SK-N-DZ (cell line): ENCODE measurements around the gene XPNPEP3.
A peak's percentile ranks its signal among the peaks of the same experiment; 100 is the strongest.
"Not testable (repeated sequence)": the region's sequence is repeated elsewhere in the genome, so short reads cannot be mapped to it uniquely, and the experiment has no call there.

Experiments
- DNase-seq: peaks from one replicate; pipeline ENCODE4 v3.0.0-alpha.2; 2015; ENCODE audit warnings: low spot score

The XPNPEP3 gene

DNA sequence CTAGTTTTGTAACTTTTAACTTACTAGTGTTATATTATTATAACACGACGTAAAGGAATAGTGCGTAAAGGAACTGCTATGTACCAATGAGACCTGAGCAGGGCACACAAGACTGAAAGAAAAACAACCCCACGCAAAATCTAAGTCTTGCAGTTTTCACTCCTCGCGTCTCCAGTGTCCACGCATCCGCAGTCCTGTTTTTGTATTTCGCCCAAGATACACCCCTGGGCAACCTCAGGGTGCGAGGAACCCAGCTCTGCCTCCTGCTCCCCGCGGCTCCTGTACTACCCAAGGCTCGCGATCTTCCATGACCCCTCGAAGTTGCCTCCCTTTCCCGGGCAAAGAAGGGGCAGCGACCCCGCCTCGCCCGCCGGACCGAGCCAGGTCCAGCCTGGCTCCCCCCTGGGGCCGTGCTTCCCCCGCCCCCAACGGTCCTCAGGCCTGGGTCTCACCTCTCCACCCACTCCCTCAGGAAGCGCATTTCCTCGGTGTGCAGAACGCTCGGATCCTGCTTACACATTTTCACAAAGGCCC lies 902 bp upstream of the XPNPEP3 start:
- peak; percentile 46 for DNase-seq

DNA sequence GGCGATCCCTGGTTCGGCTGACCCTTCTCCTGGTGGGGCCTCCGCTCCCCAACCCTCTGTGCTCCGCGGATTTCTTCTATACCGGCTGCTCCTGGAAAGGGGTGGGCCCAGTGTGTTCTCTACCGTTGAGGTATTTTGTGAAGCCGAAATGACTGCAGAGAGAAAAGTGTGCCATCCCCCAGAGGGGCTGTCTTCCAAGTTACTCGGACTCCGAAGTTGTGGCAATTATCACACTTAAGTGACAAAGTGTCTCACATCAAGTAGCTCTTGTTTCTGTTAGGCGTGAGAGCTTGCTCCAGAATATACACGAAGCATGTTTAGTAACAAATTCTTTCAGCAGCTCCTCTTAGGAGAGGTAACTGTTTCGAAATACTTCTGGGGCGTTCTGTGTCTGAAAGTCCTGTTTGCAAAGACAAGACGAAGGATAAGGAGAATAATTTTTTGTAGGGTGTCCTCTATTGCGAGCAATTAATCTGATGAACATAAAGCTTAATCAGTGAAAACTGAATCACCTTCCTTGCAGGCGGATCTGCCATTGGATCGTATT lies 434 bp downstream of the XPNPEP3 start:
- no peak for DNase-seq

DNA sequence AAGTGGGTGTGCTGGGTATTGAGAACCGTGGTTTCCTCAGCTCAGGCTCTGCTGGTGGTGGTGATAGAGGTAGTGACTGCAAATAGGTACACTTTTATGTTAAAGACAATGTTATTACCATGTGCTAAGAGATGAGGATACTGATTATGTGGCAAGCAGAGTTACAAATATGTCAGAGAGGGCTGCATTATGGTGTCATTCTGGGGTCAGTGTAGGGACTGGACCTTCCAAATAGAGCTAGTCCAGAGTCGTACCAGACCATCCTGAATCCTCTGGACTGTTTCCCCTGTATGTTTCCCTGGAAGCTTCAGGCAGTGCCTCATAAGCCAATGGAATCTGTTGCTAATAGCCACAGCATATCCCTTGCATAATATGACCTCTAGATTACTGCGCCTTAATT lies 5.1 kb downstream of the XPNPEP3 start, which contains the start of gene DNAJB7:
Gene DNAJB7, minus strand, starts transcription at position 101 of the 400 bp plus-strand sequence. CDS start 119 bp downstream, outside the sequence.
- DNase-seq, result no peak

DNA sequence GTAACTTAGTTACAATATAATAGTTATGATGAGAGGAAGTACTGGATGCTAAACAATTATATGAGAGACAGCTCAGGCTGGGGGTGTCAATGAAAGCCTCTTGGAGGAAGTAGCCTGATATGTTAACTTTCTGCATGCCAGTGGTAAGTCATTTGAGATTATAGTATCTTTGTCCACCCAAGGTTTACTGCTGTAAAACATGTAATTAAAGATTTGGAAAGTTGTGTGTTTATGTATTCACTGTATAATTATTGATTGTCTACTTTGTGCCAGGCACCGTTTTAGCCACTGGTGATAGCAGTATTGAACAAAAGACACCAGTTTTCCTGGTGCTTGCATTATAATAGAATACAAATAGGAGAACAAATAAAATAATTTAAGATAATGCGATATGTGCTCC lies 5.6 kb downstream of the XPNPEP3 start:
- no peak for DNase-seq

DNA sequence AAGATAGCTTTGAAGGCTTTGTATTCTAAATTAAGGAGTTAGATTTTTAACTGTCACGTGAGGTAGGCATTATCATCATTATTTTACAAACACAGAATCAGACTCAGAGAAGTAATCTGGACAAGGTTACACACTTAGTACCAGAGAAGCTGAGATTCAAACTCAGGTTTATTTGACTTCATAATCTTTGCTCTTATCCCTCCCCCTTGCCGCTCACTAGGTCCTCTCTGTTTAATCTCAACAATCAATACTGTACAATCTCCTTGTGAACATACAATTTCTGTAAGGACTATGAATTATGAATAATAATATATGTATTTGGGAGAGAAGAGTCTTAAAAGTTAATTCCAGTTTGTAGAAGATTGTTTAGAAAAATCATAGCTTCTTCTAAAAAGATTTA lies 10.2 kb downstream of the XPNPEP3 start:
- DNase-seq, result no peak

DNA sequence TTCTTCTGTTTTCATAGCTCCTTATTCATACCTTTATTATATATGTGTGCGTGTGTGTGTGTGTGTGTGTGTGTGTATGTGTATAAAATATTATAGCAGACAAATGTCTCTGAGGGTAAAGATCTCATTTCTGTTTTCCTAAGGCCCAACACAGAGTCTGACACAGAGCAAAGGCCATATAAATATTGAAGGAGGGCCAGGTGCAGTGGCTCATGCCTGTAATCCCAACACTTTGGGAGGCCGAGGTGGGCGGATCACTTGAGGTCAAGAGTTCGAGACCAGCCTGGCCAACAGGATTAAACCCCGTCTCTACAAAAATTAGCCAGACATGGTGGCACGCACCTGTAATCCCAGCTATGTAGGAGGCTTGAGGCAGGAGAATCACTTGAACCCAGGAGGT lies 11.4 kb downstream of the XPNPEP3 start:
- not testable (repeated sequence) for DNase-seq

DNA sequence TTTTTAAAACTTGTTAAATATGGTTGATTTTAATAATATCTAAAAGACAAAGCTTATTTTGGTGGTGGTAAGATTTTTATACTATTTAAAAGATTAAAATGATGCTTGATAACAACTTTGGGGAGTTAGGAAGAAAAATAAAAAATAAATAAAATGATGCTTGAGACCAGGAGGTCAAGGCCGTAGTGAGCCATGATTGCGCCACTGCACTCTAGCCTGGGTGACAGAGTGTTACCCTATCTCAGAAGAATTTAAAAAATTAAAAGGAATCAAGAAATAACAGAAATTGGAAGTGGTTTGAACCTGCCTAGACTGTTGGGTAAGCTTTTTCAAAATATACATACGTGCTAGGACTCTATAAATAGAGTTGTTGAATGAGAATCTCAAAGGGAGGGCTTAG lies 17.1 kb downstream of the XPNPEP3 start:
- DNase-seq, result no peak

DNA sequence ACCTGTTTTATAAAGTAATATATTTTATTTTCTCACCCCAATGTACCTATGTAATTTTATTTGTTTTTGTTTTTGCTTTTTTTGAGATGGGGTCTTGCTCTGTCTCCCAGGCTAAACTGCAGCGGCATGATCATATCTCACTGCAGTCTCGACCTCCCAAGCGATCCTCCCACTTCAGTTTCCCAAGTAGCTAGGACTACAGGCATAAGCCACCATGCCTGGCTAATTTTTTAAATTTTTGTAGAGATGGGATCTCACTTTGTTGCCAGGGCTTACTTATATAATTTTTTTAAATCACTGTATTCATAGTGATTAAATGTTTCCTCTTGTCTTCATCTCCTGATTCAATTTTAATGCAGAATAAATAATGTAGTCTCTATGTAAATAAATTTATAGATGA lies 18.2 kb downstream of the XPNPEP3 start:
- no peak for DNase-seq

DNA sequence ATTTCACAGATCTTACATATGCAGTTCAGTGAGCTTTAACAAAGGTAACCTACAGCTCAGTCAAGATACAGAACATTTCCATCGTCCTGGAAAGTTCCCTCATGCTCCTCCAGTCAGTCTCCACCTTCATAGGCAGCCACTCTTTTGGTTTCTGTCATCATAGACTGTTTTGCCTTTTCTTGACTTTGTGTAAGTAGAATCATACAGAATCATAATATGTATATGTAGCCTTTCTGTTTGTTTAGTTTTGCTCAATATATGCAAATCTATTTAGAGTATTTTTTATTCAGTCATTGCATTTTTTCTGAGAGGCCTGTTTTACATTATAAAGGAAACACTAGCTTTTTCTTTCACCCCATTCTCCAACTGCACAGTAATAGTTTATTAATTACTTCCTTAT lies 20.0 kb downstream of the XPNPEP3 start:
- DNase-seq, result no peak

DNA sequence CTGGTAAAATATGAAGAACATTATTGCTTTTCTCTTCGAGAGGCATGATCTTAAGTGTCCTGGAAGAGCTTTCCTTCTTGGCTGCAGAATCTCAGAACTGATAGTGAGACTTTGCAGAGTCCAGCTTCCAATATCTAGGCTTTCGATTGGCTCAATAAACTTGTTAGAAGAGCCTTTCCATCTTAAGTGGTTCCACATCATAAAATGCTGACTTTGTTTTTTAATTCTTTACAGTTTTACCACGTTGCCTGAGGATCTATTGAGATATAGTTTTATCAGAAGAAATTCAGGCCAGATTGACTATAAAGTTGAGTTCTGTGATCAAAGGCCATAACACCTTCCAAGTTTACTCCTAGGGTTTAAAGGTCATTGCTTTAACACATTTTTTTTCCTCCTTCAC lies 20.5 kb downstream of the XPNPEP3 start:
- DNase-seq, result no peak

DNA sequence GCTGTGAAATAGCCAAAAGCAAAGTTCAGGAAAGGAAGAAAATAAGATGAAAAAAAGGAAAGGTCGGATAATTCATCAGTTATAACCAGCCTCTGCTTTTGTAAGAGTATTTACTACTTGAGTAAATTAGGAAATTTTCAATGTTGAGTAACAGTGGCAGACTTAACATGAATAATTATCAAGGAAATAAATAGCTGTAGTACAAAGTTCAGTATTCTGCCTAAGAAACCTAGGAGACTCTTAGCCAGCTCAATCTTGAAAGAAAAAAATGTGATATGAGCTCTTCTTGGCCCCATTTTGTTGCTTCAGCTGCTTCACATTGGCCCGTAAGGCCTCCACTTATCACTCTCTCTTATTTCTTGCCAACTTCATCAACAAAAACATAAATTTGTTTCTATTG lies 22.0 kb downstream of the XPNPEP3 start:
- DNase-seq, result no peak

DNA sequence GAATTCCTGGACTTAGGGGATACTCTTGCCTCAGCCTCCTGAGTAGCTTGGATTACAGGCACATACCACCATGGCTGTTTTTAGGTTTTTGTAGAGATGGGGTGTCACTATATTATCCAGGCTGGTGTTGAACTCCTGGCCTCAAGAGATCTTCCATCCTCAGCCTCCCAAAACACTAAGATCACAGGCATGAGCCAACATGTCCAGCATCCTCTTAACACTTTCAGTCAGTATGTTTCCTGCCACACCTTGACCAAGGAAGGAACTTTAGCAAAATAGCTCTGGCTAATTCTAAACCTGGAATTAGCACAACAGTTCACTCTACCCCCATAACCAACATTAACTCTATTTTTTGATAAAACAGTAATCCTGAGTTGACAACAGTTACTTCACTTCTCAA lies 32.2 kb downstream of the XPNPEP3 start:
- DNase-seq, result no peak

DNA sequence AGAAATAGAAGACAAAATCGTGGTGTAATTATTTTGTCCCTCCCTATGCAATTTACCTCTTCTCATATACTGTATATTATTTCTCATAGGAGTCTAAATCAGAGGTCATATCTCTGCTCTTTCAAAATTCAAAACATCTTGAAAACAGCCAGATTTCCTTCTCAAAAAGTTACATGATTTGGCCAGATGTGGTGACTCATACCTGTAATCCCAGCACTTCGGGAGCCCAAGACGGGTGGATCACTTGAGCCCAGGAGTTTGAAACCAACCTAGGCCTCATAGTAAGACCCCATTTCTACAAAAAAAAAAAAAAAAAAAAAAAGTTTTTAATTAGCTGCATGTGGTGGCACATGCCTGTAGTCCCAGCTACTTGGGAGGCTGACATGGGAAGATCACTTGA lies 33.9 kb downstream of the XPNPEP3 start:
- no peak for DNase-seq

DNA sequence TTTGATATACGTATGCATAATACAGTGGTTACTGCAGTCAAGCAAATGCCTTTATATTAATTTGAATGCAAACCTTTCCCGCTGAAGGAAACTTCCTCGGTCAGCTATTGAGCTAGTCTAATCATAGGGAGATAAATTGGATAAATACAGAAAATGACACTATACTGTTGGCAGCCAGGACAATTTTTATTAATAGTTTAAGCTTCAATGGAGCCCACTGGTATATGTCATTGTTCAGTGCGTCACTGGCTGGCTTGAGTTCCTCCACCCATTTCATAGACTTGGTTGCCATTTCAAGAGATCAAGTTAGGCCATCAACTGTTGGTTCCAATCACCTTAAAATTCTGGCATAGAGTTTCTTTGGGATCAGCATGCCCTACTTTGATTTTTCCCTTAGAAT lies 37.5 kb downstream of the XPNPEP3 start:
- no peak for DNase-seq

DNA sequence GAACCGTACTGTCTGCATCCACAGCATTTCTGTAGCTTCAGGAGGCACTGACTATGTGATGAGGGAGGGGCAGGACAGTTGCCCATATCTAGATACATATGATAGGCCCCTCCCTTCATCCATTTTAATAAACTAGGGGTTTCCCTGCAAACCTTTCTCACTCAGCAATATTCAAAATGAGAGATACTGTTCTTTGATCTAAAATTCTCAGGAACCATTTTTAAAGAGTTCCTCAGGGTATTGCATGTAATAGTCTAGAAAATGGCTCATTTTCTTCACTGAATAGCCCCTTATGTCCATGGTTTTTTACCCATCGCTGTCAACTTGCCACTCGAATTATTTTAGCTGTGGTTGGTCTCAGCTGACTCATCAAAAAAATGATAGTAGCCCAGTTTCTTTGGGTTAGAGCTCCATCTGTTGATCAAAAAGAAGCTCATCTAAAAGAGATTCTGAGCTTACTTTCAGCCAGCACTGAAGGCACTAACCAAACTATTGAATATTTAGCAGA lies 42.0 kb downstream of the XPNPEP3 start:
- DNase-seq, result peak; percentile 23

DNA sequence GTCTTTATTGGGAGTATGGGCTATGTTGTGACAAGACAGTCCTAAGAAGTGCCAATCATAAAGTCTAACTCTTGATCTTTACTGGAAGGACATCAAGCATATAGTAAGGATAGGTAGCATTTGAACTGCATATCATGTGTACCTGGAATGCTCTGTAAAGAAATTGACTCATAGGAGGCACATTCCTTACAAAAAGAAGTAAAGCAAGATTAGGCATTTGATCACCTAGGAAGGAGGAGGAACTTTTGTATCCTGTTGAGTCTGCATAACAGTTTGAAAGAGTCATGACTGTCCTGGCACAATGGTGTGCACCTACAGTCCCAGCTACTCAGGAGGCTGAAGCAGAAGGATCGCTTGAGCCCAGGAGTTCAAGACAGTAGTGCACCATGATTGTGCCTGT lies 47.2 kb downstream of the XPNPEP3 start:
- no peak for DNase-seq

DNA sequence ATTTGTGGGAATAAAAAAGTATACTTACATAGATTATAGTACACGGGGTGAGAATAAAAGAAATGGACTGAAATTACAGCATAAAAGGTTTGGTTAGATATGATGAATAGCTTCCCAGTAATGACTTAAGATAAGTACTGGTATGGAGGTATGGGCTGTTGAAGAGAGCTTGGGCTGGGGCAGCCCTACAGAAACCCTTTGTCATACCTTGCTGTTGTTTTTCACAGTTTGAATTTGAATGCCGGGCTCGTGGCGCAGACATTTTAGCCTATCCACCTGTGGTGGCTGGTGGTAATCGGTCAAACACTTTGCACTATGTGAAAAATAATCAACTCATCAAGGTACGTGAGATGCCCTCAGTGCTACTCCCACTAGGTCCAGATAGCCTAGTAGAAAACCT lies 51.9 kb downstream of the XPNPEP3 start:
- DNase-seq, result no peak

DNA sequence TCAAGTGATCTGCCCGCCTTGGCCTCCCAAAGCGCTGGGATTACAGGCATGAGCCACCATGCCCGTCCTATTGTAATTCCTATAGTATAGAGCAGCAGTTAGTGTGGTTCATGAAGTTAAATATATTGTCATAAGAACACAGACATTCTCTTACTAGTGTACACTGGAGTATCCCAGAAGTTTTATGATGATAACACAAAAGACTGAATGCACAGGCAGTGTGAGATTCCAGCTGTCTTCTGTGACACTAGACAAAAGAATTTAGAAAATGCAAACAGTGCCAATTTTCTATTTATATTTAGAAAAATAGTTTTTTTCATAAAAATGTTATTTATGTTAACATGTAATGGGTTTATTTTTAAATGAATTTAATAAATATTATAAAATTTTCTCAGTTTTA lies 54.8 kb downstream of the XPNPEP3 start:
- no peak for DNase-seq

DNA sequence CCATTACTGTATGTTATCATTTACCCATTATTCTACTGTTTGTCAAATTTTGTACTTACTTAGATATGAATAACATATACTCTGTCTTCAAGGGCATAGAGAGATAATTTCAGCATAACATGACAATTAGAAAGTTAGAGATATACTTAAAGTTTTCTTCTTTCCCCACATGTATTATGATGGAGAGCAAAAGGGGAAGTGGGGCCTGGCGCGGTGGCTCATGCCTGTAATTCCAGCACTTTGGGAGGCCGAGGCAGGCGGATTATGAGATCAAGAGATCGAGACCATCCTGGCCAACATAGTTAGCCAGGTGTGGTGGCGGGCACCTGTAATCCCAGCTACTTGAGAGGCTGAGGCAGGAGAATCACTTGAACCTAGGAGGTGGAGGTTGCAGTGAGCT lies 56.0 kb downstream of the XPNPEP3 start:
- DNase-seq, result not testable (repeated sequence)

DNA sequence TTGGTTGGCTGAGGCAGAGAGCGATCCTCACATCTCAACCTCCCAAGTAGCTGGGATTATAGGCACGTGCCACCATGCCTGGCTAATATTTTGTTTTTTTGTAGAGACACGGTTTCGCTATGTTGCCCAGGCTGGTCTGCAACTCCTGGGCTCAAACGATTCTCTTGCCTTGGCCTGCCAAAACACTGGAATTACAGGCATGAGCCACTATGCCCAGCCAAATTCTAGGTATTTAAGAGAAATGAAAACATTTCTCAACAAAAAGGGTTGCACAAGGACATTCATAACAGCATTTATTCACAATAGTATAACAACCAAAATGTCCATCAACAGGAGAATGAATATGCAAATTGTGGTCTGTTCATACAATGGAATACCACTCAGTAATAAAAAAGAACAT lies 62.5 kb downstream of the XPNPEP3 start:
- DNase-seq, result no peak

DNA sequence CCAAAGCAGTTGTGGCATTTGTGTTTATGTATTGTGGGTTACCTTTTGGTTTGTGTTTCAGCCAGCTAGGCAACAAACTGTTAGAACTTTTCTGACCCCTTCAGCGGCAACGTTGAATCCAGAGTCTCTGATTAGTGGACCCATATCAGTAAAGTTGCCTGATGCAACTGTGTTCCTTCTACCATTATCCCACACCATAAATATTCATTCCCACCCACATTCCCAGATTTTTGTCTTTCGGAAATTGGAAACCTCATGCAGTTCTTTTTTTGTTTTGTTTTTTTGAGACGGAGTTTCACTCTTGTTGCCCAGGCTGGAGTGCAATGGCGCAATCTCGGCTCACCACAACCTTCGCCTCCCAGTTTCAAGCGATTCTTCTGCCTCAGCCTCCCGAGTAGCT lies 63.6 kb downstream of the XPNPEP3 start:
- no peak for DNase-seq

DNA sequence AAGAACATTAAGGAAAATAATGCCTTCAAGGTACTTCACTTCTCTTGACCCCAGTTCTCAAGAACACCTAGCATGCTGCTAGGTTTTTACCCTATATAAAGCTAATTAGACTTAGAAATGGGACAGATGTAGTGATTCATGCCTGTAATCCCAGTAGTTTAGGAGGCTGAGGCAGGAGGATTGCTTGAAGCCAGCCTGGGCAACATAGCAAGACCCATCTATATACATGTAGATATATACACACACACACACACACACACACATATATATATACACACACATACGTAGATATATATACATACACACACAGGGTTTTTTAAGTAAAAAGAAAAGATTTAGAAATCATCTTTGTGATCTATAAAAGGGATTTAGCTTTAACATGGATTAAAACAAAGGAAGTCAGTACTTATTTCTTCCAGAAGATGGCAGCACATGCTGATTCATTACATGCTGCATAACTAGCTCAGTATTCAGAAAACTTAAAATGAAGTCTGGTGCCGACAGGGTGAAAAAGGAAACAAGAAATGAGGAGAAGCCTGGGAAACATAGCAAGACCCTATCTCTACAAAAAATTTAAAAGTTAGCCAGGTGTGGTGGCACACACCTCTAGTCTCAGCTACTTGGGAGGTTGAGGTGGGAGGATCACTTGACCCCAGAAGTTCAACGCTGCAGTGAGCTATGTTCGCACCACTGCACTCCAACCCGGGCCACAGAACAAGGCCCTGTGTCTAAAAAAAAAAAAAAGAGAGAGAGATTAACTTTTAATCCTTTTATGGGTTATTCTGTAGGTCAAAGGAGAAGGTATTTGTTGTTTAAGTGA lies 65.7 kb downstream of the XPNPEP3 start:
- peak; percentile 47 for DNase-seq

DNA sequence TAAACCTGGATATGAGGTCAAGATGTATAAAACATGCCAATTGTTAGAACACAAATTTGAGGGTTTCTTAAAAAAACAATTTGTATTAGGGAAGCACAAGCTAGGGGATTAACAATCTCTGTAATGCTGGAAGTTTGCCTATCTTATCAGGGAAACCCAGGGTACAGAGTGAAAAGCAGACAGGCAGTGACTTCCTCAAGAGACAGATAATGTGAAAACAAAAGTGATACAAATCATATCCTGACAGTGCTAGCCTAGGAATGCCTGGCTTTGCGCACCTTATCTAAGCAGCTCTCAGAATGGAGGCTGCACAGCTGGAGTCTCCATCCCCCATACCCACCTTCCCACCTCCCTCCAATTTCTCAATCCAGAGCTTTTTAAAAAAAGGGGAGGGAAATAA lies 71.7 kb downstream of the XPNPEP3 start:
- no peak for DNase-seq
